22Rv1 (cell line): Measurements from ENCODE around the gene PROX1.

Experiments
- H3K27ac ChIP-seq: fragments of 450-650 bp; 2 replicates; pipeline ENCODE4 v1.5.1; 2017
- ZFX ChIP-seq: fragments of 450-650 bp; IDR thresholded peaks from 2 replicates; pipeline ENCODE4 v1.6.1; 2017; ENCODE audit warnings: antibody characterized with exemption, borderline replicate concordance
- TF ChIP-seq, protein P1 (sequence below): fragments of 450-650 bp; IDR thresholded peaks from 2 replicates; pipeline ENCODE4 v1.5.1; 2017; ENCODE audit warnings: mild to moderate bottlenecking

Gene PROX1

DNA sequence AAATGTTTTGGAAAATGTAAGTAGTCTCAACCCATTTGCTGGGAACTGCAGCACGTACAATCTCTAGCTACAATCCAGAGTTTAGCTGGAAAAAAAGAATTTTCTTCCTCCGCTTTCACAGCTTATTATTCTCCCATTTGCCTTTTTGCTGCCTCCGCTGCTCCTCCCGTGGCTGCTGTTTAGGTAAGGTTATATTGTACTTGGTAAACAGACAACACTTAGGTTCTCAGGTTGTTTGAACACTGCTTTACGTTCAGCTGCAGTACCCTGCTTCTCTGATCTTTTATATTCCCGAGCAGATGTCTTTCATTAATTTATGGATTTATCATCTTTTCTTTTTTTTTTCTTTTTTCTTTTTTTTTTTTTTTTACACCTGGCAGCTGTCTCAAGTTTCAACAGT is 14.3 kb downstream of the PROX1 start:
- no peak overlapping the region for H3K27ac ChIP-seq
- TF ChIP-seq ZFX: no peak

DNA sequence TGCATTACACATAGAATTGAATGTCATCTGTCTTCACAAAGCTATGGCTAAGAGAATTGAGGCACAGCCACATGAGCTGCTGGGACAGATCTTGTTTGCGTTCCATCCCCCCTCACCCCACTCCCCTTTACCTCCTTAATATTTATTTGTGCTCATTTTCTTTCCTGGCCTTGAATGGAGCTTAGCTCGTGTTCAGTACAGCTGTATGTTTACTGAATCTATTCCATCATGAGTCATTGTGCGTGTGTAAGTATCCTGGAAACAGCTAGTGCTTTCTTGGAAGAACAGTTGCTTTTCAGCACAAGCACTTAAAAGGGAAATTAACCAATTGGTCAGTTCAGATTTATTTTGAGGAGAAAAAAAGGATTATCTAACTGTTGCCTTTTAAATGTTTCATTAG is 14.7 kb downstream of the PROX1 start:
- TF ChIP-seq, protein P1, sequence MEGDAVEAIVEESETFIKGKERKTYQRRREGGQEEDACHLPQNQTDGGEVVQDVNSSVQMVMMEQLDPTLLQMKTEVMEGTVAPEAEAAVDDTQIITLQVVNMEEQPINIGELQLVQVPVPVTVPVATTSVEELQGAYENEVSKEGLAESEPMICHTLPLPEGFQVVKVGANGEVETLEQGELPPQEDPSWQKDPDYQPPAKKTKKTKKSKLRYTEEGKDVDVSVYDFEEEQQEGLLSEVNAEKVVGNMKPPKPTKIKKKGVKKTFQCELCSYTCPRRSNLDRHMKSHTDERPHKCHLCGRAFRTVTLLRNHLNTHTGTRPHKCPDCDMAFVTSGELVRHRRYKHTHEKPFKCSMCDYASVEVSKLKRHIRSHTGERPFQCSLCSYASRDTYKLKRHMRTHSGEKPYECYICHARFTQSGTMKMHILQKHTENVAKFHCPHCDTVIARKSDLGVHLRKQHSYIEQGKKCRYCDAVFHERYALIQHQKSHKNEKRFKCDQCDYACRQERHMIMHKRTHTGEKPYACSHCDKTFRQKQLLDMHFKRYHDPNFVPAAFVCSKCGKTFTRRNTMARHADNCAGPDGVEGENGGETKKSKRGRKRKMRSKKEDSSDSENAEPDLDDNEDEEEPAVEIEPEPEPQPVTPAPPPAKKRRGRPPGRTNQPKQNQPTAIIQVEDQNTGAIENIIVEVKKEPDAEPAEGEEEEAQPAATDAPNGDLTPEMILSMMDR: no peak
- TF ChIP-seq ZFX: no peak
- no peak overlapping the region for H3K27ac ChIP-seq

DNA sequence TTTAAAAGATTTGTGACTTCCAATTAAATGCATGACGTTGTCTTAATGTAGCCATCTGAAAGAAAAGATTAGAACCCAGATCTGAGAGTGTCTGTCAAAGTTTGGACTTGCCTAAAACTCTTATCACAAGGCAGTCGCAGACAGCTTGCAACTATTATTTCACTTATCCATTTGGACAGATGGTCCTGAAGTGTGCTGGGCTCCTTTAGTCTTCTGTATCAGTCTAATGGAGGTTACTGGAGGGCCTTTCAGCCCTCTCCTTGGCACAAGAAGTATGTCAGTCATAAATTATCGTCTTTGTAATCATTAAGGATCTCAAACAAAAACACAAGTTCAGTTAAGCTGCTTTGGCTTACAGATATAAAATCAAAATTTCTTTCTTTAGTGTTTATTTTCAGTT is 15.5 kb downstream of the PROX1 start:
- TF ChIP-seq ZFX: no peak
- TF ChIP-seq, protein P1: no peak
- no peak overlapping the region for H3K27ac ChIP-seq

DNA sequence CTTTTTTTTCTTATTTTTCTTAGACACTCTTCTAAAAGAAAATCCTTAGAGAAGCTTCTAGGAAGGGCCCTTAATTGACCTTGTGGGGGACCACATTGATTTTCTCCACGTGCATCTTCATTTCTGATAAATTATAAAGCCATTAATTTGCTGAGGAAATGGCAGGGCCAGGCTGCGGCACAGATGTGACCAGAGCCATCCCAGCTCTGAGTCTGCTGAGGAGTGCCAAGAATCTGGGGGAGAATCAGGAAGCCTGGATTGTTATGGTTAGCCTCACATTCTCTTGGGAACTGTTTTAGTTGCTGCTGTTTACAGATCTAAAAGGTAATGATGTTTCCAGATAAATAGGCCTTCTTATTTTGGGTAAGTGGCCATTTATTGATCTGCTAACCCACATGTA is 16.2 kb downstream of the PROX1 start:
- TF ChIP-seq, protein P1: no peak
- no peak for TF ChIP-seq ZFX

DNA sequence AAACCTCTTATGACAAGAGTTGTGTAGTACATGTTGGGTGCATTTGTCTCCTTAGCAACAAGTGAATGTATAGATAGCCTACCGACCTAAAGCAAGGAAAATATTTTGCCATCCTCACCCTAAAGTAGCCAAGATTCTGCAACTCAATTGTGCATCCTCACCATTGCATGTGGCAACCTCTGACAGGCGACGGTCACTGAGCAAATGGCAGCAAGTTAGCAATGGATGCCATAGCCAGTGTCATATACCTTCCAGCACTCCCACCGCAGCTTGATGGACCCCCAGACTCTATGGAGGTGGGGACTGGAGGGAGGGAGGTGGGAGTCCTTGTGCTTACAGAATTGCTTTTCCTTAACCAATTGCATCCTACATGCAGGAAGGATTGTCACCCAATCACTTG is 17.0 kb downstream of the PROX1 start:
- TF ChIP-seq, protein P1: no peak
- no peak for TF ChIP-seq ZFX
- no peak overlapping the region for H3K27ac ChIP-seq

More for the DNA sequence above, 16.2 kb downstream of the PROX1 start:
- no peak overlapping the region for H3K27ac ChIP-seq

DNA sequence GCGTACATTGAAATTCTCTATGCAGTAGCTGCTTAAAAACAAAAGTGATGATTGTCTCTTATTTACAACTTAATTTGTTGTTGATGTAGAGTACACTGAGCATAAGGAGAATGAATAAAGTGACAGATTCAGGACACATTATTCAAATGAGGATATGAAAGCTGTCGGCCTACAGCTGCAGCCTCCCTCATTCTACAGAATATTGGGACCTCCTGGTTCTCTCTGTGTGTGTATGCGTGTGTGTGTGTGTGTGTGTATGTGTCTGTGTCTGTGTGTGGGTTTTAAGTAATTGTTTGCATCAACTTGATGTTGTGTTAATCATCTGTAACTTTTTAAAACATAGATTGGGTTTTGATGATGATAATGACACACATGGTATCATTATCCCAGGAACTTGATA is 17.9 kb downstream of the PROX1 start:
- H3K27ac ChIP-seq: no peak overlapping the region
- TF ChIP-seq, protein P1: no peak
- TF ChIP-seq ZFX: no peak

DNA sequence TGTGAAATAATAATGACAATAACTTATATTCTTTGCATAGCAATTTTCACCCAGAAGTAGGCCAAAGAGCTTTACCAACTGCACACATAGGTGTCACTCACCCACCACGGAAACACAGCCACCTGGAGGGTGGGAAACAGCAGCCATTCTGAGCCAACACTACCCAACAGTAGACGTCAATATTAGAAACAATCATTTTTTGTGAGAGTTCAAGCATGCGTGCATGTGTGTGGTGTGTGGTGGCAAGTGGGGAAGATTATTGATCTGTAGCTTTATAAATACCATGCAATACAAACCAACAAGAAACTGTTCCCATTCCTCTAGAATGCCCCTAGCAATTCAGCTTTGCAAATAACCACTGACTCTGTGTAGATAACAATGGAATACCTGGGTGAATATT is 19.1 kb downstream of the PROX1 start:
- H3K27ac ChIP-seq: no peak overlapping the region

DNA sequence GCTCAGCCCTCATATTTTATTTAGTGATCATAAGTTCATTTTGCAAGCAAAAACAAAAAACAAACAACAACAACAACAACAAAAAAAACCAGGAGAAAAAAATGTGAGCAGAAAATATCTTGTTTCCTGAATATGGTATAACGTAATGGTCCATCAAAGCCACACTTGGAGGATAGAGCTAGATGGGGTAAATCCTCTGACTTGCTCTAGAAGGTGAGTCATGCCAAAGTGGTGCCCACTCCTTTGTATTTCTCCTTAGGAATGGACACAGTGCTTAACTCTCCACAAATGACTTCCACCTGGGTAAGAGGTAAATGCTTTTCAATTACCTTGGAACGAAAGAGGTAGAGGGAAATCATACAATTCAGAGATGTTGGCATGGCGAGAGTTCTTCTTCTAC is 20.6 kb downstream of the PROX1 start:
- no peak overlapping the region for H3K27ac ChIP-seq
- TF ChIP-seq, protein P1: no peak
- no peak for TF ChIP-seq ZFX

More for the DNA sequence above, 19.1 kb downstream of the PROX1 start:
- TF ChIP-seq, protein P1: no peak
- TF ChIP-seq ZFX: no peak
